ENCODE data around the gene TCERG1L. TPM values are rescaled to one million over a fixed set of nuclear protein-coding genes. Genes with fewer than 3 reads are reported as not detected.

The TCERG1L gene
- total and polyA plus RNA-seq, 10 donors: 0.03 to 1.2 (median 0.30) TPM; not detected in 3

GRCh38 chr10:131147301-131147975 is 164.1 kb downstream of the TCERG1L start:
- H3K4me3 ChIP-seq: no peak overlapping the region
- 85 to 92% (median 87%) methylated on average over 22 to 27 of the region's 27 CpGs for WGBS, 5 donors
- H3K27me3 ChIP-seq (replicated peaks in 1 of 7): no peaks in the 10 kb centered on the region
- no peaks in the 10 kb centered on the region for H3K4me1 ChIP-seq
- intact Hi-C loops (cut with DNase I; ENCODE audit: low total_unique reads): no loop called here
- peaks cover 0 to 27% (median 13%) of the 10 kb centered on the region in 8 donors for H3K9me3 ChIP-seq
- DNase-seq: peak; percentile 70
- TF ChIP-seq POLR2AphosphoS5 (IDR thresholded peaks at IDR 0.05) (no peak), CTCF (IDR thresholded peaks at IDR 0.05 in 8 of 11, conservative IDR thresholded peaks at IDR 0.05 in 3 of 11) (no peak), POLR2A (IDR thresholded peaks at IDR 0.05) (no peak)
- H3K36me3 ChIP-seq: no peaks in the 10 kb centered on the region
- H3K27ac ChIP-seq: no peak overlapping the region

- H3K27me3 ChIP-seq (replicated peaks in 1 of 7): no peaks in the 10 kb centered on the region
- H3K4me1 ChIP-seq: no peaks in the 10 kb centered on the region
- WGBS, 5 donors: 84 to 92% (median 86%) methylated on average over 9 of the region's 9 CpGs
- peak; percentile 38 for DNase-seq
- H3K27ac ChIP-seq: no peak overlapping the region
- intact Hi-C loops (cut with DNase I; ENCODE audit: low total_unique reads): no loop called here
- TF ChIP-seq POLR2A (IDR thresholded peaks at IDR 0.05) (no peak), CTCF (IDR thresholded peaks at IDR 0.05 in 8 of 11, conservative IDR thresholded peaks at IDR 0.05 in 3 of 11) (no peak), POLR2AphosphoS5 (IDR thresholded peaks at IDR 0.05) (no peak)
- H3K36me3 ChIP-seq: no peaks in the 10 kb centered on the region
- H3K9me3 ChIP-seq: peaks cover 0 to 21% (median 6%) of the 10 kb centered on the region in 8 donors
- H3K4me3 ChIP-seq: no peak overlapping the region
These were observed 164.7 kb downstream of the TCERG1L start for GRCh38 chr10:131146790-131147189.

- WGBS, 5 donors: 70 to 89% (median 85%) methylated on average over 6 of the region's 6 CpGs
- H3K27ac ChIP-seq: no peak overlapping the region
- no peak overlapping the region for H3K4me3 ChIP-seq
- intact Hi-C loops (cut with DNase I; ENCODE audit: low total_unique reads): no loop called here
- H3K9me3 ChIP-seq: peaks cover 0 to 11% (median 0%) of the 10 kb centered on the region in 8 donors
- no peak for DNase-seq
- TF ChIP-seq POLR2AphosphoS5 (IDR thresholded peaks at IDR 0.05) (no peak), POLR2A (IDR thresholded peaks at IDR 0.05) (no peak), CTCF (IDR thresholded peaks at IDR 0.05 in 8 of 11, conservative IDR thresholded peaks at IDR 0.05 in 3 of 11) (no peak)
- no peaks in the 10 kb centered on the region for H3K4me1 ChIP-seq
- H3K36me3 ChIP-seq: no peaks in the 10 kb centered on the region
- H3K27me3 ChIP-seq (replicated peaks in 1 of 7): no peaks in the 10 kb centered on the region
These were observed 165.8 kb downstream of the TCERG1L start for GRCh38 chr10:131145756-131146155.

- Histone ChIP-seq H3K9me3 (peaks cover 0 to 3% (median 0%) of the 10 kb centered on the region in 8 donors), H3K4me1 (no peaks in the 10 kb centered on the region), H3K27ac (no peak overlapping the region), H3K36me3 (no peaks in the 10 kb centered on the region), H3K27me3 (replicated peaks in 1 of 7) (no peaks in the 10 kb centered on the region), H3K4me3 (no peak overlapping the region)
- no peak for TF ChIP-seq CTCF (IDR thresholded peaks at IDR 0.05 in 8 of 11, conservative IDR thresholded peaks at IDR 0.05 in 3 of 11)
- 74 to 83% (median 82%) methylated on average over 9 of the region's 9 CpGs for WGBS, 5 donors
- intact Hi-C loops (cut with DNase I; ENCODE audit: low total_unique reads): no loop called here
- DNase-seq: no peak
These were observed 166.7 kb downstream of the TCERG1L start for GRCh38 chr10:131144711-131145375.
